ENCODE results near the gene FNDC3B. TPM values are rescaled to one million over a fixed set of nuclear protein-coding genes. Genes with fewer than 3 reads are reported as not detected.

The FNDC3B gene
- total RNA-seq, 1 experiment from 2014 or later = 173 TPM

DNA sequence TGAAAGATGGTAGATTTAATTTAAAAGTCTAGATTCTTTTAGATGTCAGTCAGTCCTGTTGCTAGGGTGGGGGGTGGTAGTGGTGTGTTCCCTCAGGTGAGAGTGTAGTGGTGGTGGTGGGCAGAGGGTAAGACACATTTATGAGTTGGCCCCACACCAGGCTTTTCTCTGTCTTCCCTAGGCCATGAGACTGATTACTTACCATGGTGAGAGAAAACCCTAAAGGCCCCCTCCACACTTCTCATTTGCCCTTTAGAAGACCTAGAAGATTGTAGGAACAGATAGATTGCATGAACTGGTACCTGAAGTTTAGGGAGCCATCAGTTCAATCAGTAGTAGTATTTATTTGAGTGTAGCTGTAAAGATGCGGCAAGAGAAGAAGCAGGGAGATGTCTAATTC lies 20.9 kb downstream of the FNDC3B start:
- no peaks in the 10 kb centered on the region for H3K9me3 ChIP-seq (ENCODE audit: control insufficient read depth, insufficient read depth, low read depth, low read length)
- intact Hi-C loops (cut with micrococcal nuclease; ENCODE audit: unreplicated experiment) (no loop called here), in situ Hi-C loops (cut with HindIII; ENCODE audit: low pct_unique_long_range_greater_than_20kb, low sequenced_read_pairs) (no loop called here)
- CTCF ChIA-PET = no interaction called here
- BruUV-seq (replicated peaks) = no TSS peak
- H3K4me3 ChIP-seq (ENCODE audit: low read depth in 2 of 2, low read length in 2 of 2) = no peak overlapping the region
- H3K36me3 ChIP-seq (ENCODE audit: control insufficient read depth, insufficient read depth, low read length) = no peaks in the 10 kb centered on the region; the same call in 1 of the 2 replicates
- TF ChIP-seq TCF7L2 (IDR thresholded peaks at IDR 0.05; ENCODE audit: low read depth, low read length) (no peak), POLR2AphosphoS5 (IDR thresholded peaks at IDR 0.05; ENCODE audit: low read depth, low read length) (no peak)
- DNase-seq (ENCODE audit: low read depth, low spot score) = no peak
- POLR2A ChIA-PET = no interaction called here
- peaks cover 55% of the 10 kb centered on the region for H3K4me1 ChIP-seq (ENCODE audit: control insufficient read depth, insufficient read depth, low read length)
- no peak for ATAC-seq
- no peak overlapping the region; the same call in 1 of the 2 replicates for H3K27ac ChIP-seq (ENCODE audit: low read length)
- H3K27me3 ChIP-seq (ENCODE audit: control insufficient read depth, insufficient read depth, low read length) = no peaks in the 10 kb centered on the region

DNA sequence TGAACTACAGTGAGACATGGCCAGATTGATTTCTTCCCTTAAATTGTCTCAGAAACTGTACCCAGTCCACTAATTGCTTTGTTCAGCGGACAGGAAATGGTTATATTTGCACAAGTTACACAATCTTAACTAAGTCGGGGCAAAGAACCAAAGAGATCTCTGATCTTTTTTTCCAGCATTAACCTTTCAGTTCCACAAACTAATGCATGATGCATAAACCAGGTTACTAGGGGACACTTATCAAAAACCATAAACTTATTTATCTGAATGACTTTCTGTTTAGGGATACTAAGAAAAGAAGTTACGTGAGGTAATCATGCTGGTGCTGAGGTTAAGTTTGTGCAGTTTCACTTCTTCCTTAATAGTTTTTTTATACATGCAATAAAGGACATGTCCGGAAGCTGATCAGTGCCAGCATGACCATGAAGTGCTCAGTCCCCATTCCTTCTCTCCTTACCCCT lies 22.4 kb downstream of the FNDC3B start:
- in situ Hi-C loops (cut with HindIII; ENCODE audit: low pct_unique_long_range_greater_than_20kb, low sequenced_read_pairs) = no loop called here
- Histone ChIP-seq H3K4me1 (ENCODE audit: control insufficient read depth, insufficient read depth, low read length) (peaks cover 57% of the 10 kb centered on the region), H3K9me3 (ENCODE audit: control insufficient read depth, insufficient read depth, low read depth, low read length) (no peaks in the 10 kb centered on the region), H3K27ac (ENCODE audit: low read length) (no peak overlapping the region), H3K27me3 (ENCODE audit: control insufficient read depth, insufficient read depth, low read length) (no peaks in the 10 kb centered on the region), H3K36me3 (ENCODE audit: control insufficient read depth, insufficient read depth, low read length) (no peaks in the 10 kb centered on the region; the same call in 1 of the 2 replicates), H3K4me3 (ENCODE audit: low read depth in 2 of 2, low read length in 2 of 2) (no peak overlapping the region)
- CTCF ChIA-PET = no interaction called here
- TF ChIP-seq, protein P1, sequence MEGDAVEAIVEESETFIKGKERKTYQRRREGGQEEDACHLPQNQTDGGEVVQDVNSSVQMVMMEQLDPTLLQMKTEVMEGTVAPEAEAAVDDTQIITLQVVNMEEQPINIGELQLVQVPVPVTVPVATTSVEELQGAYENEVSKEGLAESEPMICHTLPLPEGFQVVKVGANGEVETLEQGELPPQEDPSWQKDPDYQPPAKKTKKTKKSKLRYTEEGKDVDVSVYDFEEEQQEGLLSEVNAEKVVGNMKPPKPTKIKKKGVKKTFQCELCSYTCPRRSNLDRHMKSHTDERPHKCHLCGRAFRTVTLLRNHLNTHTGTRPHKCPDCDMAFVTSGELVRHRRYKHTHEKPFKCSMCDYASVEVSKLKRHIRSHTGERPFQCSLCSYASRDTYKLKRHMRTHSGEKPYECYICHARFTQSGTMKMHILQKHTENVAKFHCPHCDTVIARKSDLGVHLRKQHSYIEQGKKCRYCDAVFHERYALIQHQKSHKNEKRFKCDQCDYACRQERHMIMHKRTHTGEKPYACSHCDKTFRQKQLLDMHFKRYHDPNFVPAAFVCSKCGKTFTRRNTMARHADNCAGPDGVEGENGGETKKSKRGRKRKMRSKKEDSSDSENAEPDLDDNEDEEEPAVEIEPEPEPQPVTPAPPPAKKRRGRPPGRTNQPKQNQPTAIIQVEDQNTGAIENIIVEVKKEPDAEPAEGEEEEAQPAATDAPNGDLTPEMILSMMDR (IDR thresholded peaks at IDR 0.05) = no peak
- TF ChIP-seq SIN3A (IDR thresholded peaks at IDR 0.05; ENCODE audit: borderline replicate concordance, insufficient read depth, low read depth, low read length) (no peak), POLR2AphosphoS5 (IDR thresholded peaks at IDR 0.05; ENCODE audit: low read depth, low read length) (no peak), TCF7L2 (IDR thresholded peaks at IDR 0.05; ENCODE audit: low read depth, low read length) (no peak)
- TF ChIP-seq, protein P2, sequence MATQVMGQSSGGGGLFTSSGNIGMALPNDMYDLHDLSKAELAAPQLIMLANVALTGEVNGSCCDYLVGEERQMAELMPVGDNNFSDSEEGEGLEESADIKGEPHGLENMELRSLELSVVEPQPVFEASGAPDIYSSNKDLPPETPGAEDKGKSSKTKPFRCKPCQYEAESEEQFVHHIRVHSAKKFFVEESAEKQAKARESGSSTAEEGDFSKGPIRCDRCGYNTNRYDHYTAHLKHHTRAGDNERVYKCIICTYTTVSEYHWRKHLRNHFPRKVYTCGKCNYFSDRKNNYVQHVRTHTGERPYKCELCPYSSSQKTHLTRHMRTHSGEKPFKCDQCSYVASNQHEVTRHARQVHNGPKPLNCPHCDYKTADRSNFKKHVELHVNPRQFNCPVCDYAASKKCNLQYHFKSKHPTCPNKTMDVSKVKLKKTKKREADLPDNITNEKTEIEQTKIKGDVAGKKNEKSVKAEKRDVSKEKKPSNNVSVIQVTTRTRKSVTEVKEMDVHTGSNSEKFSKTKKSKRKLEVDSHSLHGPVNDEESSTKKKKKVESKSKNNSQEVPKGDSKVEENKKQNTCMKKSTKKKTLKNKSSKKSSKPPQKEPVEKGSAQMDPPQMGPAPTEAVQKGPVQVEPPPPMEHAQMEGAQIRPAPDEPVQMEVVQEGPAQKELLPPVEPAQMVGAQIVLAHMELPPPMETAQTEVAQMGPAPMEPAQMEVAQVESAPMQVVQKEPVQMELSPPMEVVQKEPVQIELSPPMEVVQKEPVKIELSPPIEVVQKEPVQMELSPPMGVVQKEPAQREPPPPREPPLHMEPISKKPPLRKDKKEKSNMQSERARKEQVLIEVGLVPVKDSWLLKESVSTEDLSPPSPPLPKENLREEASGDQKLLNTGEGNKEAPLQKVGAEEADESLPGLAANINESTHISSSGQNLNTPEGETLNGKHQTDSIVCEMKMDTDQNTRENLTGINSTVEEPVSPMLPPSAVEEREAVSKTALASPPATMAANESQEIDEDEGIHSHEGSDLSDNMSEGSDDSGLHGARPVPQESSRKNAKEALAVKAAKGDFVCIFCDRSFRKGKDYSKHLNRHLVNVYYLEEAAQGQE (IDR thresholded peaks at IDR 0.05; ENCODE audit: insufficient read depth in 1 of 2, low read depth in 2 of 2, low read length in 1 of 2) = no peak
- POLR2A ChIA-PET = no interaction called here
- intact Hi-C loops (cut with micrococcal nuclease; ENCODE audit: unreplicated experiment) = no loop called here
- no peak for ATAC-seq
- no peak for DNase-seq (ENCODE audit: low read depth, low spot score)
- no TSS peak for BruUV-seq (replicated peaks)

DNA sequence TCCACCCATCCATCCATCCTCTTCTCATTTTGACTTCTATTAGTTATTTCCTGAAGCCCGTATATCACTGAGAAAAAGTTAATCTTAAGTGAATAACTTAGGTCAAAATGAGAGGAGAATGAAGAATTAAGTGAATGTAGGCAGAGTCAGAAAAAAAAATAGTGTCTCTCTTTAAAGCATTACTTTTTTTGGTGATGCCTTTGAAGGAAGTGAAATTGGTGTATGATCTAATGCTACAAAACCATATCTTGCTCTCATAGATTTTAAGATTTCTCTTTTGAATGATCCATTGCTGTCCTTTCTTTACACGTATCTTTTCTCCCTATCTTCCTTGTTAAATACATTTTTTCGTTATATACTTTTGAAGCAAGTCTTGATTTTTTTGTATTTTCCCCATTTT lies 23.4 kb downstream of the FNDC3B start:
- no peak overlapping the region for H3K27ac ChIP-seq (ENCODE audit: low read length)
- intact Hi-C loops (cut with micrococcal nuclease; ENCODE audit: unreplicated experiment) (no loop called here), in situ Hi-C loops (cut with HindIII; ENCODE audit: low pct_unique_long_range_greater_than_20kb, low sequenced_read_pairs) (no loop called here)
- H3K27me3 ChIP-seq (ENCODE audit: control insufficient read depth, insufficient read depth, low read length) = no peaks in the 10 kb centered on the region
- no peak for TF ChIP-seq TCF7L2 (IDR thresholded peaks at IDR 0.05; ENCODE audit: low read depth, low read length)
- H3K9me3 ChIP-seq (ENCODE audit: control insufficient read depth, insufficient read depth, low read depth, low read length) = no peaks in the 10 kb centered on the region
- H3K36me3 ChIP-seq (ENCODE audit: control insufficient read depth, insufficient read depth, low read length) = no peaks in the 10 kb centered on the region; the same call in 1 of the 2 replicates
- peaks cover 57% of the 10 kb centered on the region for H3K4me1 ChIP-seq (ENCODE audit: control insufficient read depth, insufficient read depth, low read length)
- BruUV-seq (replicated peaks) = no TSS peak
- DNase-seq (ENCODE audit: low read depth, low spot score) (no peak), ATAC-seq (no peak)
- H3K4me3 ChIP-seq (ENCODE audit: low read depth in 2 of 2, low read length in 2 of 2) = no peak overlapping the region
- POLR2A ChIA-PET = no interaction called here
- CTCF ChIA-PET = no interaction called here
